Measurements from ENCODE around the gene ZFPM1. TPM values are rescaled to one million over a fixed set of nuclear protein-coding genes. Genes with fewer than 3 reads are reported as not detected.

The ZFPM1 gene
- total RNA-seq, 2 experiments from 2014 or later = 14.3 to 14.7 TPM

GRCh38 chr16:88432174-88432573, 20.9 kb upstream of the ZFPM1 start:
- ChIA-PET POLR2A (no interaction called here), CTCF (no interaction called here)

GRCh38 chr16:88432753-88433152, 20.3 kb upstream of the ZFPM1 start:
- POLR2A ChIA-PET = no interaction called here
- CTCF ChIA-PET = no interaction called here

GRCh38 chr16:88433632-88434352, 19.3 kb upstream of the ZFPM1 start:
- POLR2A ChIA-PET = no interaction called here
- CTCF ChIA-PET = no interaction called here

- CTCF ChIA-PET = no interaction called here
- POLR2A ChIA-PET = no interaction called here
Observed at GRCh38 chr16:88434353-88434690, 18.8 kb upstream of the ZFPM1 start.

DNA sequence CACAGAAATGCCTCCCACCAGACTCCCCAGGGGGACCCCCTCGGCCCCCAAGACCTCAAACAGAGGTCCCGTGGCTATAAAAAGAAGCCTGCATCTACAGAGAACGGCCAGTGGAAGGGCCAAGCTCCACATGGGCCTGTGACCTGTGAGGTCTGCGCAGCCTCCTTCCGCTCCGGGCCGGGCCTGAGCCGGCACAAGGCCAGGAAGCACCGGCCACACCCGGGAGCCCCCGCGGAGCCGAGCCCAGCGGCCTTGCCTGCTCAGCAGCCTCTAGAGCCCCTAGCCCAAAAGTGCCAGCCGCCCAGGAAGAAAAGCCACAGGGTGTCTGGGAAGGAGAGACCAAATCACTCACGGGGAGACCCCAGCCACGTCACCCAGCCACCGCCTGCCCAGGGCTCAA, 18.3 kb upstream of the ZFPM1 start:
- ChIA-PET POLR2A (no interaction called here), CTCF (interaction anchor here (0.9 kb wide), 1 partner anchor 9 kb away, joined by 3 read pairs; no protein-coding TSS in a partner anchor)

GRCh38 chr16:88435437-88436355, 17.4 kb upstream of the ZFPM1 start:
- ChIA-PET CTCF (interaction anchor here (0.6 to 0.9 kb wide), 2 partner anchors 8 to 671 kb away, joined by 3 to 4 read pairs; no protein-coding TSS in a partner anchor), POLR2A (no interaction called here)

DNA sequence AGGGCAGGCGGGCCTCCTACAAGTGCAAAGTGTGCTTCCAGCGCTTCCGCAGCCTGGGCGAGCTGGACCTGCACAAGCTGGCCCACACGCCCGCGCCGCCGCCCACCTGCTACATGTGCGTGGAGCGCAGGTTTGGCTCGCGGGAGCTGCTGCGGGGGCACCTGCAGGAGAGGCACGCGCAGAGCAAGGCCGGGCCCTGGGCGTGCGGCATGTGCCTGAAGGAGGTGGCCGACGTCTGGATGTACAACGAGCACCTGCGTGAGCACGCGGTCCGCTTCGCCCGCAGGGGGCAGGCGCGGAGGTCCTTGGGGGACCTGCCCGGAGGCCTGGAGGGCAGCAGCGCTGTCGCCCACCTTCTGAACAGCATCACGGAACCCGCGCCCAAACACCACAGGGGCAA, 16.3 kb upstream of the ZFPM1 start:
- CTCF ChIA-PET = interaction anchor here (1.1 to 2.3 kb wide), 2 partner anchors 9 to 21 kb away, joined by 3 to 10 read pairs; no protein-coding TSS in a partner anchor
- POLR2A ChIA-PET = no interaction called here

DNA sequence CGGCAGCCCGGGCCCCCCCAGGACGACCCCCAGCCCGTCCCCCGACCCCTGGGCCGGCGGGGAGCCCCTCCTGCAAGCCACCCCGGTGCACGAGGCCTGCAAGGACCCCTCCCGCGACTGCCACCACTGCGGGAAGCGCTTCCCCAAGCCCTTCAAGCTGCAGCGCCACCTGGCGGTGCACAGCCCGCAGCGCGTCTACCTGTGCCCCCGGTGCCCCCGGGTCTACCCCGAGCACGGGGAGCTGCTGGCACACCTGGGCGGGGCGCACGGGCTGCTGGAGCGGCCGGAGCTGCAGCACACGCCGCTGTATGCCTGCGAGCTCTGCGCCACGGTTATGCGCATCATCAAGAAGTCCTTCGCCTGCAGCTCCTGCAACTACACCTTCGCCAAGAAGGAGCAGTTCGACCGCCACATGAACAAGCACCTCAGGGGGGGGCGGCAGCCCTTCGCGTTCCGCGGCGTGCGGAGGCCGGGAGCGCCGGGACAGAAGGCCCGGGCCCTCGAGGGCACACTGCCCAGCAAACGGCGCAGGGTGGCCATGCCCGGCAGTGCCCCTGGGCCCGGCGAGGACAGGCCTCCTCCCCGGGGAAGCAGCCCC, 15.6 kb upstream of the ZFPM1 start:
- ChIA-PET CTCF (interaction anchor here (0.8 to 2.3 kb wide), 9 partner anchors 9 to 242 kb away, joined by 3 to 10 read pairs (median 3); no protein-coding TSS in a partner anchor), POLR2A (no interaction called here)

DNA sequence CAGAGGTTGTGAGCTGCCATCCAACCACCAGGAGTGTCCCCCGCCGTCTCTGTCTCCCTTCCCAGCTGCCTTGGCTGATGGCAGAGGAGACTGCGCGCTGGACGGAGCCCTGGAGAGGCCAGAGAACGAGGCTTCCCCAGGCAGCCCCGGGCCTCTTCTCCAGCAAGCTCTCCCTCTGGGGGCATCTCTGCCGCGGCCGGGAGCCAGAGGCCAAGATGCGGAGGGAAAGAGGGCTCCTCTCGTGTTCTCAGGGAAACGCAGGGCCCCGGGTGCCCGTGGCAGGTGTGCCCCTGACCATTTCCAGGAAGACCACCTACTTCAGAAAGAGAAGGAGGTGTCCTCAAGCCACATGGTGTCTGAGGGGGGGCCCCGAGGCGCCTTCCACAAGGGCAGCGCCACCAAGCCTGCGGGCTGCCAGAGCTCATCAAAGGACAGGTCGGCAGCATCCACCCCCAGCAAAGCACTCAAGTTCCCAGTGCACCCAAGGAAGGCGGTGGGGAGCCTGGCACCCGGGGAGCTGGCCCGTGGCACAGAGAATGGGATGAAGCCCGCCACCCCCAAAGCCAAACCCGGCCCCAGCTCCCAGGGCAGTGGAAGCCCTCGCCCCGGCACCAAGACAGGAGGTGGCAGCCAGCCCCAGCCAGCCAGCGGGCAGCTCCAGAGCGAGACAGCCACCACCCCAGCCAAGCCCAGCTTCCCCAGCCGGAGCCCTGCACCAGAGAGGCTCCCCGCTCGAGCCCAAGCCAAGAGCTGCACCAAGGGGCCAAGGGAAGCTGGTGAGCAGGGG, 14.8 kb upstream of the ZFPM1 start:
- POLR2A ChIA-PET = interaction anchor here (0.6 kb wide), 1 partner anchor 174 kb away, joined by 4 read pairs; no protein-coding TSS in a partner anchor
- CTCF ChIA-PET = interaction anchor here (0.6 to 2.3 kb wide), 10 partner anchors 10 to 661 kb away, joined by 3 to 10 read pairs (median 3); no protein-coding TSS in a partner anchor

- ChIA-PET POLR2A (interaction anchor here (0.6 kb wide), 1 partner anchor 173 kb away, joined by 4 read pairs; no protein-coding TSS in a partner anchor), CTCF (interaction anchor here (0.7 to 2.3 kb wide), 2 partner anchors 11 kb away, joined by 3 to 10 read pairs; no protein-coding TSS in a partner anchor)
Observed at GRCh38 chr16:88439016-88439415, 14.1 kb upstream of the ZFPM1 start.

DNA sequence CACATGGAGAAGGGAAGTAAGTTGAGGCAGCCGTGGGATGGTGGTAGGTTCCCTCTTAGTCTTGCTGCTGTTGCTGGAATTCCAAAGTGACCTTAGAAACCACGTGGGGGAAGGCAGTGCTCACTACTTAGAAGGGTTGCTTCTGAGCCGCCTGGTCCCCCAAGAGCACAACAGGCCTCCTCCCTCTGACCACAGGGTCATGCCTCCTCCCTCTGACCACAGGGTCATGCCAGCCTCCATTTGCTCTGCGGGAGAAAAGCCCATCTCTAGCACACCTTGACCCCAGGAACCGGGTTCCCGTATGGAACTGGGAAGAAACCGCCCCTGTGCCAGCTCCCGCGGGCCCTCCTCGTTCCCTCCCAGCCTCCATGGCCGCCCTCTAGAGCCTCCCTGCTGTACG, 13.4 kb upstream of the ZFPM1 start:
- ChIA-PET POLR2A (no interaction called here), CTCF (interaction anchor here (0.5 to 0.7 kb wide), 2 partner anchors 10 to 563 kb away, joined by 3 read pairs; no protein-coding TSS in a partner anchor)

DNA sequence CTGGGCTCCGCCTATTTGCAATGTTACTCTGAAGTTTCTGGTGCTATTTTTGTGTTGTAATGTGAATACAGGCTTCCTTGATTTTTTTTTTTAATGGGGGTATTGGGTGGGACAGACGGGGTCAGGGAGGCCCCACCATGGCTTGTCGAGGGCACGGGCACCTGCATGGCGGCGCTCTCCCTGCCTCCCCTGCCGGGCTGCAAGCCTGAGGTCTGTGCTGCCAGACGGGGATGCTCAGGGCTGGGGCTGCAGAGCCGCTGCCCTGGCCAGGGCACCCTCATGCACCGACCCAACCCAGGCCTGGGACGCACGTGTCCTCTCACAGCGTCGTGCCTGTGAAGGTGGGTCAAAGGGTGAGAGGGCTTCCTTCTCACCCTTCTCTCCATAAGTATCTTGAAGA, 13.0 kb upstream of the ZFPM1 start:
- ChIA-PET CTCF (no interaction called here), POLR2A (no interaction called here)

DNA sequence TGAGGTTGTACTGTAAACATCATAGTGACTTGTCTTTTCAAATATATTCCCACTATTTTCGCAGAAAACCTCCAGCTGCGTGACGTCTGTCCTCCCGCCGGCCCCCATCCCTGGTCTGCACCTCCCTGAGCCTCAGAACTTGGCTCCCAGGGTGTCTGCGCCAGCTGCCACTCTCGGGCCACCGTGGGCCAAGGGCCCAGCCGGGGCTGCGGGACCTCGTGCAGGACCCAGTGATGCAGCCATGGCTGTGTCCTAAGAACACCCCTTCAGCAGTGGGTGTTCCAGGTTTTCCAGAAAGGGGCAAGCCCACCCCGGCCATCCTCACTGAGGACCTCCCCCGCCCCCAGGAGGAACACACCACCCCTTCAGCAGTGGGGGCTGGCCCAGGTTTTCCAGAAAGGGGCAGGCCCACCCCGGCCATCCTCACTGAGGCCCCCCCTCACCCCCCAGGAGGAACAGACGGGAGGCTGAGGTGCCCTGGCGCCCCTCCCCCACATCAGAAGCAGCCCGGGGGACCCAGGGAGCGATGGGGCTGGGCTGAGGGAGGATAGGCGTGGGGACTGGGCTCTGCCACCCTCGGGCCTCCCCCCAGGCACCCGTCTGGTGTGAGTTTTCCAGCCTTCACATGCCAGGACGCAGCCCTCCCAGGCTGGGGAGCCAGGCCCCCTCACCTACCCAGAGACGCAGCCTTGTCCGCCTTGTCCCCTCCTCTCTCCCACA, 12.2 kb upstream of the ZFPM1 start:
- POLR2A ChIA-PET = no interaction called here
- CTCF ChIA-PET = interaction anchor here (0.9 to 1.1 kb wide), 3 partner anchors 10 to 122 kb away, joined by 3 read pairs; no protein-coding TSS in a partner anchor

GRCh38 chr16:88441460-88441859, 11.6 kb upstream of the ZFPM1 start:
- ChIA-PET CTCF (interaction anchor here (0.9 to 1.1 kb wide), 3 partner anchors 11 to 122 kb away, joined by 3 read pairs; no protein-coding TSS in a partner anchor), POLR2A (no interaction called here)

DNA sequence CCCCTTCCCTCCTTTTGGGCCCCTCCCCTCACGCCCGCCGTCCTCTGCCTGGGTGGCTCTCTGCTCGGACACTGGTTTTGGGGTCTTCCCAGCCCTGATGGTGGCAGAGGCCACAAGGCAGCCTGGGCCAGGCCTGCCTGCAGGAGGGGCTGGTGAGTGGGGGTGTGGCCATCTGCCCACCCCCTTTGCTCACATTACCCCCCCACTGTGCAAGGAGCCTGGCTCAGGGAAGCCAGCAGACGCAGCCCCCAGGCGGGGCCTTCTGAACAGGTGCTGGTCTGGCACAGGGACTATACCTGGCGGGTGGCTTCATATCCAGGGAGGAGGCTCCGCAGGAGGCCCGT, 10.7 kb upstream of the ZFPM1 start:
- ChIA-PET POLR2A (no interaction called here), CTCF (no interaction called here)

GRCh38 chr16:88442727-88443576, 10.1 kb upstream of the ZFPM1 start:
- ChIA-PET POLR2A (no interaction called here), CTCF (interaction anchor here (0.7 to 2.5 kb wide), 7 partner anchors 8 to 119 kb away, joined by 3 to 10 read pairs (median 3); no protein-coding TSS in a partner anchor)

DNA sequence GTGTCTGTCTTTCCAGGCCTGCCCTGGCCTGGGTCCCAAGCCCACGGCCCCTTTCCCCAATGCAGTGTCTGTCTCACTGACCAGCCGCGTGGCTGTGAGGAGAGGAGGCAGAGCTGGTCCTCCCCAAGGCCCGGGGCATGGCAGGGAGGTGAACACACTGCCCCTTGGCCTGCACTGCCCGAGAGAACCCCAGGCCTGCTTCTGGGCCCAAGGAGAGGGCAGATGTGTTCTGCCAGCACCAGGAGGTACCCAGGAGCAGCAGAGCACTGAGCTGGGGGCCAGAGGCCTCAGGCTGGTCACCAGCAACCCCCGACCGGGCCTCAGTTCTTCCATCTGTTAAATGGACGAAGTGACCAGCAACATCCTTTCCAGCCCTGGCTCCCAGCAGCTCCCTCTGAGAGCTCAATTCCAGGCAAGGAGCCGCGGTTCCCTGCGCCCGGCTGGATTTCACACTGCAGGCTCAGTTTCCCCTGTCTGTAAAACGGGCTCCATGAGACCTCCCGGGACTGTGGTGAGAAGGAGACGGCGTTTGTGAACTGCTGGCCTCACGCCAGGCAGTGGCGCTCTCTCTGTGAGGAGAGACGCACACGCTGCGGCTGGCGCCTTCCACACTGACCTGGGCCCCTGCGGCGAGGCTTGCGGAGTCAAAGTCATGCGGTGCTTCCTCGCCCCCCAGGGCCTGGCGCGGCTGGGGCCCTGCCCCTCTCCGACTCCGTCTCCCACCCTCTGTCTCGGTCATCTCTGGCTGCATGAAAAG, 8.1 kb upstream of the ZFPM1 start:
- ChIA-PET POLR2A (no interaction called here), CTCF (interaction anchor here (1.6 to 2.5 kb wide), 3 partner anchors 19 to 117 kb away, joined by 4 to 10 read pairs (median 4); no protein-coding TSS in a partner anchor)
